ENCODE measurements around the gene EPO.

The EPO gene

DNA sequence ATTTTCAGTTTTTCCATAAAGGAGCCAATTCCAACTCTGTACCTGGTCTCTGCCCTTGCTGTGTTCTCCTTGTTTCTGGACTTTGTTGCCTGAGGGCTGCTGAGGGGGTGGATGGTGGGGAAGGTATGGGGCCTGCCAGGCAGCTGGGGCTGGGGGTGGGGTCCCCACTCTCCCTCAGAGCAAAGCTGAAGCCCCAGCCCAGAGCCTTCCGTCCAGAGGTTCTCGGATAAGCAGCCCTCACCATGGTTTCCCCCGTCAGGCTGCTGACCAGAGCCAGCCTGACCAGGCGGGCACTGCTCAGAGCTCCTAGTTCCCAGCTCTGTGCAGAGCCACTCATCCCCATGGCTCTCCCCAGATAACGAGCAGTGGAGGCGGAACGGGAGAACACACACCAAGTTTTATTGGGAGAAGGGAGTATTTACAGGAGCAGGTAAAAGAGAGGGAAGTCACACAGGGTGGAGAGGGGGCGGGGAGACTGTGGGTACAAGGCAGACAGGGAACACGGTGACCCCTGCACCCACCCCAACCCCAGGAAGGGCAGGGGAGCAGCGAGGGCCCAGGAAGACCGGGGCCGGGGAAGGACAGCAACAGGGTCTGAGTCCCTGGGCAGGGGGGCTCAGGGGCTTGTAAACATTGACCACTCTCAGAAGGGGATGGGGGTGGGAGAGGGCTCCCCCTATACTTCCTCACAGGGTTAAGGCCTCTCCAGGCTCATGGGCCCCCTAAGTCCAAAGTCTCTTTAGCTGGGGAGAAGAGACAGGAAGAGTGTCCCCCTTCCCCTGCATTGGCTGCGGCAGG, 40.9 kb upstream of the EPO start:
- CTCF ChIA-PET = interaction anchor here (0.7 to 1.5 kb wide), 3 partner anchors 26 to 145 kb away, joined by 3 to 4 read pairs (median 3); no protein-coding TSS in a partner anchor
- no peak for DNase-seq (ENCODE audit: extremely low spot score)
- TF ChIP-seq PKNOX1 (IDR thresholded peaks at IDR 0.05) = no peak
- no peak for TF ChIP-seq BHLHE40 (IDR thresholded peaks at IDR 0.05; ENCODE audit: borderline replicate concordance)
- no peak for TF ChIP-seq FOXM1 (IDR thresholded peaks at IDR 0.05; ENCODE audit: borderline replicate concordance)
- TF ChIP-seq NFRKB (IDR thresholded peaks at IDR 0.05) = no peak
- no peak for TF ChIP-seq CTBP1 (IDR thresholded peaks at IDR 0.05; ENCODE audit: borderline replicate concordance)
- POLR2A ChIA-PET = interaction anchor here (0.8 to 1.5 kb wide), 4 partner anchors 24 to 141 kb away, joined by 3 to 5 read pairs (median 3); partner anchors contain the start of genes AGFG2, FBXO24, LRCH4 and POP7

GRCh38 chr7:100679927-100680575, 40.2 kb upstream of the EPO start:
- DNase-seq (ENCODE audit: extremely low spot score) = no peak
- ChIA-PET POLR2A (interaction anchor here (1.1 to 1.5 kb wide), 3 partner anchors 12 to 141 kb away, joined by 3 to 9 read pairs (median 6); partner anchors contain the start of genes AGFG2 and POP7), CTCF (interaction anchor here (1.2 kb wide), 1 partner anchor 12 kb away, joined by 3 read pairs; no protein-coding TSS in a partner anchor)
- no peak for TF ChIP-seq NFRKB (IDR thresholded peaks at IDR 0.05)
- TF ChIP-seq ZNF384 (IDR thresholded peaks at IDR 0.05) = no peak
- TF ChIP-seq ELF4 (IDR thresholded peaks at IDR 0.05) = no peak
- TF ChIP-seq SUZ12 (IDR thresholded peaks at IDR 0.05) = no peak
- TF ChIP-seq SP1 (IDR thresholded peaks at IDR 0.05) = no peak
- no peak for TF ChIP-seq L3MBTL2 (conservative IDR thresholded peaks at IDR 0.05)
- TF ChIP-seq FOXM1 (IDR thresholded peaks at IDR 0.05; ENCODE audit: borderline replicate concordance) = no peak
- no peak for TF ChIP-seq FOXK2 (IDR thresholded peaks at IDR 0.05)
- no peak for TF ChIP-seq HDGF (IDR thresholded peaks at IDR 0.05; ENCODE audit: borderline replicate concordance)

GRCh38 chr7:100680576-100681271, 39.5 kb upstream of the EPO start:
- CTCF ChIA-PET = interaction anchor here (0.9 to 1.2 kb wide), 2 partner anchors 11 to 12 kb away, joined by 3 read pairs; no protein-coding TSS in a partner anchor
- TF ChIP-seq L3MBTL2 (conservative IDR thresholded peaks at IDR 0.05) (no peak), PKNOX1 (IDR thresholded peaks at IDR 0.05) (no peak)
- no peak for DNase-seq (ENCODE audit: extremely low spot score)
- POLR2A ChIA-PET = interaction anchor here (1.1 to 1.5 kb wide), 3 partner anchors 11 to 142 kb away, joined by 3 to 9 read pairs (median 6); partner anchors contain the start of genes AGFG2 and POP7

- DNase-seq (ENCODE audit: extremely low spot score) = no peak
- CTCF ChIA-PET = interaction anchor here (0.9 to 1.2 kb wide), 2 partner anchors 10 to 12 kb away, joined by 3 read pairs; no protein-coding TSS in a partner anchor
- TF ChIP-seq SP1 (IDR thresholded peaks at IDR 0.05) (no peak), HDGF (IDR thresholded peaks at IDR 0.05; ENCODE audit: borderline replicate concordance) (no peak), NFRKB (IDR thresholded peaks at IDR 0.05) (no peak), FOXA1 (IDR thresholded peaks at IDR 0.05) (no peak), LEF1 (IDR thresholded peaks at IDR 0.05; ENCODE audit: borderline replicate concordance) (no peak), FOXM1 (IDR thresholded peaks at IDR 0.05; ENCODE audit: borderline replicate concordance) (no peak), ELF4 (IDR thresholded peaks at IDR 0.05) (no peak), CTBP1 (IDR thresholded peaks at IDR 0.05; ENCODE audit: borderline replicate concordance) (no peak), FOXK2 (IDR thresholded peaks at IDR 0.05) (no peak), PKNOX1 (IDR thresholded peaks at IDR 0.05) (no peak), SUZ12 (IDR thresholded peaks at IDR 0.05) (no peak), ZNF384 (IDR thresholded peaks at IDR 0.05) (no peak)
- POLR2A ChIA-PET = interaction anchor here (1.3 to 1.5 kb wide), 2 partner anchors 10 to 24 kb away, joined by 6 to 9 read pairs; partner anchors contain the start of gene POP7
These were observed 38.6 kb upstream of the EPO start for GRCh38 chr7:100681491-100682227.

- TF ChIP-seq FOXK2 (IDR thresholded peaks at IDR 0.05) = no peak
- TF ChIP-seq PKNOX1 (IDR thresholded peaks at IDR 0.05) = no peak
- no peak for TF ChIP-seq BHLHE40 (IDR thresholded peaks at IDR 0.05; ENCODE audit: borderline replicate concordance)
- no peak for TF ChIP-seq FOXM1 (IDR thresholded peaks at IDR 0.05; ENCODE audit: borderline replicate concordance)
- TF ChIP-seq FOXA1 (IDR thresholded peaks at IDR 0.05) = no peak
- TF ChIP-seq ELF4 (IDR thresholded peaks at IDR 0.05) = no peak
- no peak for TF ChIP-seq CTBP1 (IDR thresholded peaks at IDR 0.05; ENCODE audit: borderline replicate concordance)
- no peak for TF ChIP-seq L3MBTL2 (conservative IDR thresholded peaks at IDR 0.05)
- TF ChIP-seq ARNT (IDR thresholded peaks at IDR 0.05) = no peak
- TF ChIP-seq ZNF384 (IDR thresholded peaks at IDR 0.05) = no peak
- TF ChIP-seq NFRKB (IDR thresholded peaks at IDR 0.05) = no peak
- TF ChIP-seq HDGF (IDR thresholded peaks at IDR 0.05; ENCODE audit: borderline replicate concordance) = no peak
- TF ChIP-seq TARDBP (IDR thresholded peaks at IDR 0.05) = no peak
- no peak for TF ChIP-seq LEF1 (IDR thresholded peaks at IDR 0.05; ENCODE audit: borderline replicate concordance)
- TF ChIP-seq SP1 (IDR thresholded peaks at IDR 0.05) = no peak
- TF ChIP-seq SUZ12 (IDR thresholded peaks at IDR 0.05) = no peak
- CTCF ChIA-PET = no interaction called here
- POLR2A ChIA-PET = interaction anchor here (0.7 to 1.5 kb wide), 3 partner anchors 8 to 70 kb away, joined by 3 to 4 read pairs (median 3); partner anchors contain the start of genes GNB2 and MOSPD3
- no peak for DNase-seq (ENCODE audit: extremely low spot score)
These were observed 38.0 kb upstream of the EPO start for GRCh38 chr7:100682228-100682741.

Measured in HEK293T (cell line).